ENCODE results near the gene EDNRB.

Gene EDNRB

DNA sequence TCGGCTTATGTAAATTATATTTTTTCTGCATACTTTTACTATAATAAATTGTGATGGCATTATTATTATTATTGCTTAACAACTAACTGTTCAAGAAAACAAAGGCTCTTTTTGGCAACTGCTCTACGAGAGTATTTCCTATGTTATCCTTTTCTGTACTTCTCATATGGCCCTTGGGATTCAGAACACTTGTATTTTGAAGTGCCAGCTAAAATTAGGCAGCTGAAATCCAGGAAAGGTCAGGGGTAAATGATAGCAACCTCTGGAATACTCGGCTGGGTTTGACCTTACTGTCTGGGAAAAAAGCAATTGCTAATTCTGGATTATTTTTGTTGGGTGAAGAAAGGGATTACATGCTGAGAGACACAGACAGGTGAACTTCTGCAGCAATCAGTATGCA lies 23.9 kb downstream of the EDNRB start:
- no peaks in the 10 kb centered on the region for H3K36me3 ChIP-seq (ENCODE audit: control insufficient read depth, insufficient read depth, low read length)
- no peaks in the 10 kb centered on the region for H3K9me3 ChIP-seq (ENCODE audit: control insufficient read depth, insufficient read depth, low read length)
- H3K9ac ChIP-seq (ENCODE audit: low read depth, low read length): no peak overlapping the region
- H3K4me3 ChIP-seq (ENCODE audit: low read depth, low read length): no peak overlapping the region
- H3K27me3 ChIP-seq (ENCODE audit: control insufficient read depth, insufficient read depth, low read length): no peaks in the 10 kb centered on the region
- H3K4me1 ChIP-seq (ENCODE audit: control insufficient read depth, insufficient read depth, low read length): peaks cover 3% of the 10 kb centered on the region

GRCh38 chr13:77893066-77893465 lies 25.6 kb downstream of the EDNRB start:
- no peaks in the 10 kb centered on the region for H3K36me3 ChIP-seq (ENCODE audit: control insufficient read depth, insufficient read depth, low read length)
- H3K4me1 ChIP-seq (ENCODE audit: control insufficient read depth, insufficient read depth, low read length): peaks cover 3% of the 10 kb centered on the region
- H3K27me3 ChIP-seq (ENCODE audit: control insufficient read depth, insufficient read depth, low read length): no peaks in the 10 kb centered on the region
- H3K9ac ChIP-seq (ENCODE audit: low read depth, low read length): no peak overlapping the region
- H3K4me3 ChIP-seq (ENCODE audit: low read depth, low read length): no peak overlapping the region
- H3K9me3 ChIP-seq (ENCODE audit: control insufficient read depth, insufficient read depth, low read length): no peaks in the 10 kb centered on the region

- Histone ChIP-seq H3K9me3 (ENCODE audit: control insufficient read depth, insufficient read depth, low read length) (no peaks in the 10 kb centered on the region), H3K9ac (ENCODE audit: low read depth, low read length) (no peak overlapping the region), H3K27me3 (ENCODE audit: control insufficient read depth, insufficient read depth, low read length) (no peaks in the 10 kb centered on the region), H3K4me1 (ENCODE audit: control insufficient read depth, insufficient read depth, low read length) (peaks cover 3% of the 10 kb centered on the region), H3K36me3 (ENCODE audit: control insufficient read depth, insufficient read depth, low read length) (no peaks in the 10 kb centered on the region), H3K4me3 (ENCODE audit: low read depth, low read length) (no peak overlapping the region)
These were observed 26.1 kb downstream of the EDNRB start for GRCh38 chr13:77892491-77892890.

DNA sequence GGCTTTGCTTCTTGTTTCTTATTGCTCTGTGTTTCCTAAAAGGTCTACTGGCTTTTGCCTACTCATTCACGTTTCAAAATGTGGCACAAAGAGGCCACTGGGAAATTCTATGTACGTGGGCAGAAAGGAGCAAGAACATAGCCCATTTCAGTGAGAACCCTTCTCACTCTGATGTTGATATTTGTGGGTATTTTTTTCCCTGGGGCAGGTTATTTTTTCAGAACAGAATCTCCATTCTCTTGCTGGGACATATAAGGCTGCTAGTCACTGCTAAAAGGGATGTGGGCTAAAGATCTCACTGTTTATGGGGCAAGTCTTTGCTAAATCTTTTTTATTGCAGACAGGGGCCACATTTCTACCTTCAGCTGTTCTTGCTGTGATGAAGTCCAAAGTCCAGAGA lies 27.1 kb downstream of the EDNRB start:
- Histone ChIP-seq H3K36me3 (ENCODE audit: control insufficient read depth, insufficient read depth, low read length) (no peaks in the 10 kb centered on the region), H3K9ac (ENCODE audit: low read depth, low read length) (no peak overlapping the region), H3K27me3 (ENCODE audit: control insufficient read depth, insufficient read depth, low read length) (no peaks in the 10 kb centered on the region), H3K4me1 (ENCODE audit: control insufficient read depth, insufficient read depth, low read length) (peaks cover 3% of the 10 kb centered on the region), H3K9me3 (ENCODE audit: control insufficient read depth, insufficient read depth, low read length) (no peaks in the 10 kb centered on the region), H3K4me3 (ENCODE audit: low read depth, low read length) (no peak overlapping the region)

DNA sequence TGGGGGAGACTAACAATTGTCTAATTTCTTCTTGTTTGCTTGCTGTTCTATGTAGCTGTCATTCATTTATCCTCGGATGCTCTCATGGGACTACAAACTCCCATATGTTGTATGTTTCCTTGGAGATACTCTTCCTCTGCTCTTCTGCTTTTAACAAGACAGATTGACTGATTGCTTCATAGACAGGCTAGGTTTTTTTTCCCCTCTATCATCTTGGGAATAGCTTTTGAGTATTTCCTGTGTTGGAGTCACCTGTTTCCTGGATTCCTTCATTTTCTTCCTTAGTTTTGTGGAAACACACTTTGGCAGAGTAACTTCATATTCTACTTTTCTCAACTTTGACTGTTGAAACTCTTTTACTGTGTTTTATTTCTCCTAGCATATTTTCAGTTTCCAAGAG lies 27.6 kb downstream of the EDNRB start:
- Histone ChIP-seq H3K9me3 (ENCODE audit: control insufficient read depth, insufficient read depth, low read length) (no peaks in the 10 kb centered on the region), H3K9ac (ENCODE audit: low read depth, low read length) (no peak overlapping the region), H3K4me3 (ENCODE audit: low read depth, low read length) (no peak overlapping the region), H3K36me3 (ENCODE audit: control insufficient read depth, insufficient read depth, low read length) (no peaks in the 10 kb centered on the region), H3K4me1 (ENCODE audit: control insufficient read depth, insufficient read depth, low read length) (peaks cover 3% of the 10 kb centered on the region), H3K27me3 (ENCODE audit: control insufficient read depth, insufficient read depth, low read length) (no peaks in the 10 kb centered on the region)

DNA sequence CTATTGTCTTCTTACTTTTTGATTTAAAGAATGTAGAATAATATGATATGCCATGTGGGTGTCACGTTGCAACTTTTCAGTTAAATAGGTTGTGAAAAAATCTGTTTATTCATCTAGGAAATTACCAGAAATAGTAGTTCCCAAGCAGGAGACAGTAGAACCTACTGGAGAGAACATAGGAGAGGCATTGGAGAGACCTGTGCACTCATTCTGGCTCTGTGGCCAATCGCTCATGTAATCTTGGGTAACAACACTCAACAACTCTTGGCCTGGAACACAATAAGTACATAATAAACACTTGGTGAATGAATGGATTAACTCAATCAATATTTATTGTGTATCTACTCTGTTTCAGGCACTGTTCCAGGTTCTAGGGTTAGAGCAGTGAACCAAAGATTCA lies 35.3 kb downstream of the EDNRB start:
- no peaks in the 10 kb centered on the region for H3K4me1 ChIP-seq (ENCODE audit: control insufficient read depth, insufficient read depth, low read length)
- H3K9ac ChIP-seq (ENCODE audit: low read depth, low read length): no peak overlapping the region
- H3K9me3 ChIP-seq (ENCODE audit: control insufficient read depth, insufficient read depth, low read length): no peaks in the 10 kb centered on the region
- H3K36me3 ChIP-seq (ENCODE audit: control insufficient read depth, insufficient read depth, low read length): no peaks in the 10 kb centered on the region
- H3K4me3 ChIP-seq (ENCODE audit: low read depth, low read length): no peak overlapping the region
- no peaks in the 10 kb centered on the region for H3K27me3 ChIP-seq (ENCODE audit: control insufficient read depth, insufficient read depth, low read length)

GRCh38 chr13:77878190-77878589 lies 40.4 kb downstream of the EDNRB start:
- Histone ChIP-seq H3K9ac (ENCODE audit: low read depth, low read length) (no peak overlapping the region), H3K9me3 (ENCODE audit: control insufficient read depth, insufficient read depth, low read length) (no peaks in the 10 kb centered on the region), H3K36me3 (ENCODE audit: control insufficient read depth, insufficient read depth, low read length) (no peaks in the 10 kb centered on the region), H3K4me1 (ENCODE audit: control insufficient read depth, insufficient read depth, low read length) (no peaks in the 10 kb centered on the region), H3K4me3 (ENCODE audit: low read depth, low read length) (no peak overlapping the region), H3K27me3 (ENCODE audit: control insufficient read depth, insufficient read depth, low read length) (no peaks in the 10 kb centered on the region)

DNA sequence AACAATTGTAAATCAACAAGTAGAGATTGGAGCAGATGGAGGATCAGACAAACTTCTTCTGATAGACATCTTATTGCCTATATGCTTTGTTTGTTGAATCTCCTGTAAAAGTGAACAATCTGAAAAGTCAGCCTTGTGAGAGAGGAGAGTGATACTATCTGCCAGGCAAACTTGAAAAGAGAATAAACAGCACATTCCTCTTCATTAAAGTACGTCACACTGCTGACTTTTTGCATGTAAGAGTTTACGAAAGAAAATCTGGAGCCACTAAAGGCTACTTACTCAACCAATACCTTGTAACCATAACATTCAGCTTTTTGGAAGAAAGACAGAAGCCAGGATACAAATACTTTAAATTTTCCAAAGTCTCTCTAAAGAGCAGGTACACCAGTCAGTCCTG lies 42.5 kb downstream of the EDNRB start:
- no peak overlapping the region for H3K4me3 ChIP-seq (ENCODE audit: low read depth, low read length)
- H3K27me3 ChIP-seq (ENCODE audit: control insufficient read depth, insufficient read depth, low read length): no peaks in the 10 kb centered on the region
- H3K9me3 ChIP-seq (ENCODE audit: control insufficient read depth, insufficient read depth, low read length): no peaks in the 10 kb centered on the region
- no peak overlapping the region for H3K9ac ChIP-seq (ENCODE audit: low read depth, low read length)
- no peaks in the 10 kb centered on the region for H3K4me1 ChIP-seq (ENCODE audit: control insufficient read depth, insufficient read depth, low read length)
- no peaks in the 10 kb centered on the region for H3K36me3 ChIP-seq (ENCODE audit: control insufficient read depth, insufficient read depth, low read length)

GRCh38 chr13:77874406-77874805 lies 44.2 kb downstream of the EDNRB start:
- Histone ChIP-seq H3K36me3 (ENCODE audit: control insufficient read depth, insufficient read depth, low read length) (no peaks in the 10 kb centered on the region), H3K4me1 (ENCODE audit: control insufficient read depth, insufficient read depth, low read length) (no peaks in the 10 kb centered on the region), H3K27me3 (ENCODE audit: control insufficient read depth, insufficient read depth, low read length) (no peaks in the 10 kb centered on the region), H3K4me3 (ENCODE audit: low read depth, low read length) (no peak overlapping the region), H3K9me3 (ENCODE audit: control insufficient read depth, insufficient read depth, low read length) (no peaks in the 10 kb centered on the region), H3K9ac (ENCODE audit: low read depth, low read length) (no peak overlapping the region)

- Histone ChIP-seq H3K4me3 (ENCODE audit: low read depth, low read length) (no peak overlapping the region), H3K4me1 (ENCODE audit: control insufficient read depth, insufficient read depth, low read length) (no peaks in the 10 kb centered on the region), H3K9ac (ENCODE audit: low read depth, low read length) (no peak overlapping the region), H3K9me3 (ENCODE audit: control insufficient read depth, insufficient read depth, low read length) (no peaks in the 10 kb centered on the region), H3K27me3 (ENCODE audit: control insufficient read depth, insufficient read depth, low read length) (no peaks in the 10 kb centered on the region), H3K36me3 (ENCODE audit: control insufficient read depth, insufficient read depth, low read length) (no peaks in the 10 kb centered on the region)
These were observed 45.6 kb downstream of the EDNRB start for GRCh38 chr13:77872995-77873394.

GRCh38 chr13:77871596-77871995 lies 47.0 kb downstream of the EDNRB start:
- Histone ChIP-seq H3K9ac (ENCODE audit: low read depth, low read length) (no peak overlapping the region), H3K27me3 (ENCODE audit: control insufficient read depth, insufficient read depth, low read length) (no peaks in the 10 kb centered on the region), H3K4me1 (ENCODE audit: control insufficient read depth, insufficient read depth, low read length) (no peaks in the 10 kb centered on the region), H3K4me3 (ENCODE audit: low read depth, low read length) (no peak overlapping the region), H3K9me3 (ENCODE audit: control insufficient read depth, insufficient read depth, low read length) (no peaks in the 10 kb centered on the region), H3K36me3 (ENCODE audit: control insufficient read depth, insufficient read depth, low read length) (no peaks in the 10 kb centered on the region)

DNA sequence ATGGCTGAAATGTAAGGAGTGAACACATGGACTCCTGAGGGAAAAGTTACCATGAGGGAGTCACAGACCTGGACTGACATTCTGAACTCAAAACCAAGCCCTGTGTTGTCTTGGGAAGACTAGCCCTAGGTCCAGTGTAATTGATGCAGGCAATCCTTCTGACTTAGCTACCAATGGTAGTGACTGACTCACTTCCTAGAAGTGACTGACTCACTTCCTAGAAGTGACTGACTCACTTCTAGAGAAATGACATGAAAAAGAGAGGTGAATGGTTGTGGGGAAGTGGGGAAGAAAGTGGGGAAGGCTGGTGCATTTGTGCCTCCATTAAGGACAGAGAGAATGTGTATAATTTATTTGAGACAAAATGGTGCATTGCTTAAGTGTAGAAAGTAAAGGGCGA lies 49.9 kb downstream of the EDNRB start:
- H3K9ac ChIP-seq (ENCODE audit: low read depth, low read length): no peak overlapping the region
- no peaks in the 10 kb centered on the region for H3K9me3 ChIP-seq (ENCODE audit: control insufficient read depth, insufficient read depth, low read length)
- no peaks in the 10 kb centered on the region for H3K4me1 ChIP-seq (ENCODE audit: control insufficient read depth, insufficient read depth, low read length)
- no peak overlapping the region for H3K4me3 ChIP-seq (ENCODE audit: low read depth, low read length)
- no peaks in the 10 kb centered on the region for H3K27me3 ChIP-seq (ENCODE audit: control insufficient read depth, insufficient read depth, low read length)
- H3K36me3 ChIP-seq (ENCODE audit: control insufficient read depth, insufficient read depth, low read length): no peaks in the 10 kb centered on the region

GRCh38 chr13:77866971-77867370 lies 51.7 kb downstream of the EDNRB start:
- Histone ChIP-seq H3K4me1 (ENCODE audit: control insufficient read depth, insufficient read depth, low read length) (no peaks in the 10 kb centered on the region), H3K9me3 (ENCODE audit: control insufficient read depth, insufficient read depth, low read length) (no peaks in the 10 kb centered on the region), H3K4me3 (ENCODE audit: low read depth, low read length) (no peak overlapping the region), H3K27me3 (ENCODE audit: control insufficient read depth, insufficient read depth, low read length) (no peaks in the 10 kb centered on the region), H3K36me3 (ENCODE audit: control insufficient read depth, insufficient read depth, low read length) (no peaks in the 10 kb centered on the region), H3K9ac (ENCODE audit: low read depth, low read length) (no peak overlapping the region)
